Measurements from ENCODE around the gene COL12A1. TPM values are rescaled to one million over a fixed set of nuclear protein-coding genes. Genes with fewer than 3 reads are reported as not detected.

Gene COL12A1
- total RNA-seq, 2 experiments from 2014 or later = not detected

DNA sequence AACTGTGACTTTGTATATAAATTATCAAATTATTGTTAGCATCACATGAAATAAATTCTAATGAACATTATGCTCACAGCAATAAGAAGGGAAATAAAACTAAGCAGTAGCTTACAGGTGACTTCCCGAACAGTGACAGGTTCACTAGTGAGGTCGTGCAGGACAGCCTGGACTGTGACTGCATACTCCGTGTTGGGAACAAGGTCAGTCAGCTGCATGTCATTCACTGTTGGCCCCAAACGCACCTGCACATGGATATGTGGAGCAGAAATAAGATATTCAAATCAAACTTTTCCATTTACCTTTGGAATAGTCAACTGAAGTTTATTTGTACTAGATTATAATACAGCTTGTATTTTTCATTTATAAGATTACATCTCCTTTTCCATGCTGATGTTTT lies 60.6 kb downstream of the COL12A1 start:
- Mint-ChIP-seq H3K4me3 (no peak overlapping the region), H3K27ac (no peak overlapping the region), H3K9me3 (no peaks in the 10 kb centered on the region), H3K27me3 (no peaks in the 10 kb centered on the region), H3K36me3 (ENCODE audit: low read depth) (no peaks in the 10 kb centered on the region), H3K4me1 (peaks cover 1% of the 10 kb centered on the region)
- CTCF ChIA-PET = no interaction called here
- POLR2A ChIA-PET = no interaction called here
- DNase-seq = no peak

DNA sequence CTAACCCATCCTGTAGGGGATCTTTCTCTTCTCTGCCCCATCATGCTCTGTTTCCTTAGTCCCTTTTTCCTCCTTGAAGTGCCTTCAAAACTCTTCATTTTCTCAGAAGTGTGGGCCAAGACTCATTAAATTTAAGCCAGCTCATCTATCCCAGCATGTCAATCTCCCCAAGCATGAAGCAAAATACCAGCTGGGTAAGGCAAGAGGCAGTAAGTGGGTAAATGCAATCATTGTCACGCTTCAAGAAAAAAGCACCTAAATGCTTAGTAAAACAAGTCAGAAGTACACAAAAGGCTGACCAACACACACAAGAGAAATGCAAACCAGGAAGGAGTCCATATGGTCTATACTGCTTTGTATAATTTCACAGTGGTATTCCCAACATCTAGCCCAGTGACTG lies 61.5 kb downstream of the COL12A1 start:
- ChIA-PET CTCF (no interaction called here), POLR2A (no interaction called here)
- no peaks in the 10 kb centered on the region for H3K27me3 Mint-ChIP-seq
- DNase-seq = no peak
- H3K27ac Mint-ChIP-seq = no peak overlapping the region
- no peaks in the 10 kb centered on the region for H3K9me3 Mint-ChIP-seq
- H3K4me3 Mint-ChIP-seq = no peak overlapping the region
- peaks cover 1% of the 10 kb centered on the region for H3K4me1 Mint-ChIP-seq
- no peaks in the 10 kb centered on the region for H3K36me3 Mint-ChIP-seq (ENCODE audit: low read depth)

DNA sequence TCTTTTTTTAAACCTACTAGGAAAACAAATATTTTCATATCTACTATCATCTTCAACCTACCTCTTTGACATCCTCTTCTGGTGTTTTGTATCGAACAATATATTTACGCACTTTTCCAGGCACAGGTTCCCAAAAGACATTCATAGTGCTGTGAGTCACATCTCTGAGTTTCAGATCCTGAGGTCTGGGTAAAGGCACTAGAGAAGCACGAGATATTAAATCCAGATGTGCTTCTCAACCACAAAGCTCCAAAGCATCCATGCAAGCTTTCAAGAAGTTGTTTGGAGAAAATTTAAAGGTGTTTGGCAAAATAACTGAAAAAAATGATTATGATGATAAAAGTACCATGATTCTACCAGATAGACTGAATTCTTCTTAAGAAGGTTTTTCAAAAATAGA lies 62.7 kb downstream of the COL12A1 start:
- Mint-ChIP-seq H3K4me3 (no peak overlapping the region), H3K36me3 (ENCODE audit: low read depth) (no peaks in the 10 kb centered on the region), H3K9me3 (no peaks in the 10 kb centered on the region), H3K27me3 (no peaks in the 10 kb centered on the region), H3K27ac (no peak overlapping the region), H3K4me1 (peaks cover 1% of the 10 kb centered on the region)
- POLR2A ChIA-PET = interaction anchor here (0.6 kb wide), 1 partner anchor 1488 kb away, joined by 3 read pairs; no protein-coding TSS in a partner anchor
- no peak for DNase-seq
- CTCF ChIA-PET = no interaction called here

DNA sequence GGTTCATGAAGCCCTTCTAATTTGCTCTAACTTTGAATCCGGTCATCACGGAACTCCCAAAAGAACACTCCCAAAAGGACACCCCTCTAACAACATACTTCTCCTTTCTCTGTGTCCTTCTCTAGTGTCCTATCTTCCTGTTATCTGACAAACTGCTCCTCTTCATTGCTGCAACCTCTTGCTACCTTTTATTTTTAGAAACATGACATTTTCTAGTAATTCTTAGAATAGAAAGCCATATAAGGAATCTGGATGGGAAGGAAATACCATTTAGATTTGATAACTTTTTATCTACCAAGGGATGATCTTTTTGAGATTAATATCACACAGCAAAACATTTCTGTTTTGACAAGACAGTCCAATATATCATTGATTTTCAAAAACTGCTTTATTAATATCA lies 63.1 kb downstream of the COL12A1 start:
- no peak overlapping the region for H3K27ac Mint-ChIP-seq
- CTCF ChIA-PET = no interaction called here
- H3K4me1 Mint-ChIP-seq = peaks cover 1% of the 10 kb centered on the region
- no peak for DNase-seq
- H3K36me3 Mint-ChIP-seq (ENCODE audit: low read depth) = no peaks in the 10 kb centered on the region
- POLR2A ChIA-PET = no interaction called here
- H3K27me3 Mint-ChIP-seq = no peaks in the 10 kb centered on the region
- H3K9me3 Mint-ChIP-seq = no peaks in the 10 kb centered on the region
- no peak overlapping the region for H3K4me3 Mint-ChIP-seq

DNA sequence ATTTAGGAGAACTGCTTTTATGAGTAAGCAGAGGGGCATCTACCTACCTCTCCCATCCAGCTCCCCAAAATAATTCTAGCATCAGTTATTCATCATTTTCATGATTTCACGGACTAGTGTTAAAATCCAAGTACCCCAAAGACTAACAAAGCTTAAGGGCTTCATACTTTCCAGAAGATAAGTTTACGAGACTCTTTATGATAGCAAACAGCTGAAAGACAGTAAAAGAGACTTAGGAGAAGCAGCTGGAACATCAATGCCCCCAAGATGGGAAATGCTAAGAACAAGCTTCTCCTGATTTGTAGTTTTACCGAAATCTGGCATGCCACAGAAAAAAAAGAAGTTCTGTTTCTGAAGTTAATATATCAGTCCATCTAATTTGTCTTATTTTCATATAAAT lies 70.0 kb downstream of the COL12A1 start:
- DNase-seq = no peak
- Mint-ChIP-seq H3K27ac (no peak overlapping the region), H3K36me3 (ENCODE audit: low read depth) (no peaks in the 10 kb centered on the region), H3K27me3 (no peaks in the 10 kb centered on the region), H3K4me3 (no peak overlapping the region), H3K9me3 (no peaks in the 10 kb centered on the region), H3K4me1 (no peaks in the 10 kb centered on the region)
- CTCF ChIA-PET = no interaction called here
- POLR2A ChIA-PET = no interaction called here

DNA sequence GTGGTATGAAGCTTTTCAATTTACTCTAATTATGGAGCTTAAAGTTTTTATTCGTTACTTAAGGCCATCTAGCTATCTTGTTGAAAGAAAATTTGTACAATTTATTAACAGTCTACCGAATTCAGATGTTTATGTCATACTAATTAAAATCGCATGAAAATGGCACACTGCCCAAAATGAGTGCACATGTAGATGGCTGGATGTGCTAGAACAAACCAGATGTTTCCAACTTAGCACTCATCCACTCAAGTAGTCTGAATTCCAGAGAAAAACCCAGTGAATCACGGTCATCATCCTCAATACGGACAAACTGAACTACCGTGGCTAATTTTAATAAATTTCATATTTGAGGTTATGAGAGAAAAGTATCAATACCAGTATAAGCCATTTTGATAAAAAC lies 70.4 kb downstream of the COL12A1 start:
- Mint-ChIP-seq H3K36me3 (ENCODE audit: low read depth) (no peaks in the 10 kb centered on the region), H3K27me3 (no peaks in the 10 kb centered on the region), H3K4me1 (no peaks in the 10 kb centered on the region), H3K9me3 (no peaks in the 10 kb centered on the region), H3K27ac (no peak overlapping the region), H3K4me3 (no peak overlapping the region)
- ChIA-PET POLR2A (no interaction called here), CTCF (no interaction called here)
- no peak for DNase-seq

DNA sequence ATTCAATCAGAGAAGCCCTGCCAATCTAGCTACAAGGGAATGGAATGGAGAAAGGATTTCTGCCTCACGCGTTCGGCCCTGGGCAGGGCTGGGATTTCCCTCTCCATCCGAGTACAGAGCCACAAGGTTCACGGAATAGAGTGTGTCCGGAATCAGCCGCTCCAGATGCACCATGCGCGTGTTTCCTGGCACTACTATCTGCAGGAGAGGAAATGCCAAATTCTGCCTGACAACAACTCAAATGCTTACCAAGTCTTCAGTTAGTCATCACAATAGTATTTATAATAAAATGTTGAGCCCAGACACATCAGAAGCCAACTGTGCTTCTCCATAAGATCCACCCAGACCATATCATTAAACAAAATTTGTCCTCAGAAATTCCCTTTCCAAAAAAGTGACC lies 75.1 kb downstream of the COL12A1 start:
- Mint-ChIP-seq H3K4me1 (no peaks in the 10 kb centered on the region), H3K36me3 (ENCODE audit: low read depth) (no peaks in the 10 kb centered on the region), H3K9me3 (no peaks in the 10 kb centered on the region), H3K27ac (no peak overlapping the region), H3K27me3 (no peaks in the 10 kb centered on the region), H3K4me3 (no peak overlapping the region)
- ChIA-PET CTCF (interaction anchor here (0.6 kb wide), 1 partner anchor 604 kb away, joined by 4 read pairs; no protein-coding TSS in a partner anchor), POLR2A (no interaction called here)
- no peak for DNase-seq

DNA sequence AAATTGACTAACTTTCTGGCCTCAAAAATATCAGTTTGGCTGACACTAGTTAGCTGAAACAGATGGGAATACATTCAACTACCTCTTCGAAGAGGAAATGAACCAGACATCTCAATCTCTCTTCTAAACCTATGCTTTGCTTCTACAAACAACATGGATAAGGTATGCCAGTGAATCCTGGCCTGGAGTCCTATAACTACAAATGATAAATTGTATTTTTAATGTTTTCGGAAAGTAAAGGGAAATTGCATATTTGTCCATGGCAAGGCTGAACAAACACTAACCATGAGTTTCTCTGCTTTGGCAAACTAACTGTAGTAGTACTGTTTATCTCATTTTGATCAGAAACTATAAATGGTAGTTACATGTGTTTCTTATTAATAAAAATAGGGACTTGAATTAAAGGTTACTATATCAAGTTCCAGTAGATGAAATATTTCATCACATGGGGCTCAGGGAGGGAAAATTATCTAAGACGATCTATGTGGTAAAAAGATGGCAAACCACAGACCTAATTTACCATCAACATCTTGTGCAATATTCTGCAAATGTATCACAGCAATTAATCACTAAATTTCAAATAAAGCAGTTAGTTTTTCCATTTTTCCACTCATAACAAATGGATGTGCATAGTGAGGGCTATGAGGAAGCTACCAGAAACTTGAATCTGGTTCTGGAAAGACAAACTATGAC lies 76.8 kb downstream of the COL12A1 start:
- H3K36me3 Mint-ChIP-seq (ENCODE audit: low read depth) = no peaks in the 10 kb centered on the region
- CTCF ChIA-PET = no interaction called here

GRCh38 chr6:75126518-75126917 lies 79.3 kb downstream of the COL12A1 start:
- H3K27me3 Mint-ChIP-seq = no peaks in the 10 kb centered on the region
- no peak overlapping the region for H3K4me3 Mint-ChIP-seq
- POLR2A ChIA-PET = no interaction called here
- no peaks in the 10 kb centered on the region for H3K36me3 Mint-ChIP-seq (ENCODE audit: low read depth)
- no peaks in the 10 kb centered on the region for H3K4me1 Mint-ChIP-seq
- CTCF ChIA-PET = no interaction called here
- no peaks in the 10 kb centered on the region for H3K9me3 Mint-ChIP-seq
- no peak for DNase-seq
- H3K27ac Mint-ChIP-seq = no peak overlapping the region

More for the DNA sequence above, 76.8 kb downstream of the COL12A1 start:
- no peaks in the 10 kb centered on the region for H3K27me3 Mint-ChIP-seq
- H3K27ac Mint-ChIP-seq = no peak overlapping the region
- no peak overlapping the region for H3K4me3 Mint-ChIP-seq
- H3K4me1 Mint-ChIP-seq = no peaks in the 10 kb centered on the region
- H3K9me3 Mint-ChIP-seq = no peaks in the 10 kb centered on the region
- DNase-seq = no peak
- POLR2A ChIA-PET = no interaction called here

GRCh38 chr6:75124983-75125382 lies 80.9 kb downstream of the COL12A1 start:
- H3K27ac Mint-ChIP-seq = no peak overlapping the region
- H3K4me1 Mint-ChIP-seq = no peaks in the 10 kb centered on the region
- no peak for DNase-seq
- no peaks in the 10 kb centered on the region for H3K9me3 Mint-ChIP-seq
- ChIA-PET POLR2A (no interaction called here), CTCF (no interaction called here)
- no peaks in the 10 kb centered on the region for H3K27me3 Mint-ChIP-seq
- no peak overlapping the region for H3K4me3 Mint-ChIP-seq
- no peaks in the 10 kb centered on the region for H3K36me3 Mint-ChIP-seq (ENCODE audit: low read depth)

DNA sequence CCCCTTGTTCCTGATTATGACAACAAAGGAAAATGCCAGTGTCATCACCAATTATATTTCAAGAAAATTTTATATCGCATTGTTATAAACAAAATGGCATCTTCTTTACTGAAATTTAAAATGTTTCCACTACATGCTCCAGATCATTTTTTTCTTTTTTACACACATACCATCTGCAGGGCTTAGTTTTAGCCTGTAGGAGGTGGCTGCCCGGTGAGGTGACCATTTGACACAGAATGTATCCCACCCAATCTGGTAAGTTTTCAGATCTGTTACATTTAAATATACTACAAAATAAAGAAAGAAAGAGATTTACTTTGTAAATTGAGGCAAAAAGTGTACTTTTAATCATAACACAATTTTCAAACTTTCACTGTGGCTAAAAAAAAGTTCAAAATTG lies 81.8 kb downstream of the COL12A1 start:
- Mint-ChIP-seq H3K4me3 (no peak overlapping the region), H3K36me3 (ENCODE audit: low read depth) (no peaks in the 10 kb centered on the region), H3K9me3 (no peaks in the 10 kb centered on the region), H3K27me3 (no peaks in the 10 kb centered on the region), H3K4me1 (no peaks in the 10 kb centered on the region), H3K27ac (no peak overlapping the region)
- ChIA-PET POLR2A (no interaction called here), CTCF (no interaction called here)
- DNase-seq = no peak

GRCh38 chr6:75118925-75119515 lies 86.8 kb downstream of the COL12A1 start:
- ChIA-PET POLR2A (no interaction called here), CTCF (no interaction called here)
- DNase-seq = no peak
- H3K9me3 Mint-ChIP-seq = no peaks in the 10 kb centered on the region
- H3K36me3 Mint-ChIP-seq (ENCODE audit: low read depth) = no peaks in the 10 kb centered on the region
- H3K27ac Mint-ChIP-seq = no peak overlapping the region
- H3K27me3 Mint-ChIP-seq = no peaks in the 10 kb centered on the region
- H3K4me1 Mint-ChIP-seq = no peaks in the 10 kb centered on the region
- H3K4me3 Mint-ChIP-seq = no peak overlapping the region

GRCh38 chr6:75117701-75118100 lies 88.2 kb downstream of the COL12A1 start:
- Mint-ChIP-seq H3K4me1 (no peaks in the 10 kb centered on the region), H3K4me3 (no peak overlapping the region), H3K27ac (no peak overlapping the region), H3K27me3 (no peaks in the 10 kb centered on the region), H3K9me3 (no peaks in the 10 kb centered on the region), H3K36me3 (ENCODE audit: low read depth) (no peaks in the 10 kb centered on the region)
- POLR2A ChIA-PET = no interaction called here
- DNase-seq = no peak
- CTCF ChIA-PET = no interaction called here

DNA sequence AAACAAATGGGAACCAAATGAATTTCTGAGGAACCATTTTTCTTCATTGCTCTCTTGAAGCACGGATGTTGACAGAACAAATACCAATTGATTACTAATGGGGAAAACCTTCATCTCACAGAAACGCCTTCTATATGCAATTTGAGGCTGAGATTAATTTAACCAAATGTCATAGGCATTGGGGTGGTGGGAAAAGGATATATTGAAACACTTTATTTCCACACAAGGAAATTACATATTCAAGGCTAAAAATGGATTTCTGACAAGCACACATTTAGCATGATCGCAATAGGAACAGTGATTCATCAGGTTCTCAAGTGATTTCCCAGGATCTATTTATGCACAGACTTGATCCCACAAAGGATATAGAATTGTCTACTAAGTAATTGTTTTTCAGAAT lies 88.9 kb downstream of the COL12A1 start:
- H3K4me1 Mint-ChIP-seq = no peaks in the 10 kb centered on the region
- ChIA-PET CTCF (no interaction called here), POLR2A (no interaction called here)
- H3K27ac Mint-ChIP-seq = no peak overlapping the region
- no peaks in the 10 kb centered on the region for H3K36me3 Mint-ChIP-seq (ENCODE audit: low read depth)
- H3K27me3 Mint-ChIP-seq = no peaks in the 10 kb centered on the region
- DNase-seq = no peak
- no peak overlapping the region for H3K4me3 Mint-ChIP-seq
- no peaks in the 10 kb centered on the region for H3K9me3 Mint-ChIP-seq

Data from activated CD4-positive, alpha-beta T cell treated with anti-CD3 and anti-CD28 coated beads, Interleukin-2, amount 10 ng/mL, durations not matched to agents 7 days and 5 days (primary cell).